Limb (tissue), 2 donors: ENCODE data around the gene OR2T27.
"Not testable (repeated sequence)": the region's sequence is repeated elsewhere in the genome, so short reads cannot be mapped to it uniquely, and the experiment has no call there.

Experiments
- DNase-seq, 2 donors: peaks; one replicate each; pipeline ENCODE4 v3.0.0-alpha.2; 2016; ENCODE audit errors: extremely low spot score in 2 of 2

OR2T27 gene

GRCh38 chr1:248655354-248655753, at the start of gene OR2T27:
TSS of gene OR2T27 (minus strand) at chr1:248655528. CDS start at chr1:248650884, 4,644 bp downstream.
- not testable (repeated sequence) for DNase-seq

- DNase-seq = no peak
These were observed 49.3 kb upstream of the OR2T27 start for GRCh38 chr1:248704606-248705005.

GRCh38 chr1:248703674-248704073, 48.3 kb upstream of the OR2T27 start:
- no peak for DNase-seq

GRCh38 chr1:248702714-248703113, 47.4 kb upstream of the OR2T27 start, which contains the start of gene OR14I1:
TSS of gene OR14I1 (minus strand) at chr1:248702766.
- no peak for DNase-seq

GRCh38 chr1:248699099-248699498, 43.8 kb upstream of the OR2T27 start:
- no peak for DNase-seq

GRCh38 chr1:248697907-248698306, 42.6 kb upstream of the OR2T27 start:
- no peak for DNase-seq

GRCh38 chr1:248696774-248697173, 41.4 kb upstream of the OR2T27 start:
- DNase-seq = no peak

- DNase-seq = no peak
These were observed 40.9 kb upstream of the OR2T27 start for GRCh38 chr1:248696261-248696660.

- DNase-seq = no peak
These were observed 40.3 kb upstream of the OR2T27 start for GRCh38 chr1:248695451-248696132.

GRCh38 chr1:248691567-248692155, 36.3 kb upstream of the OR2T27 start:
- DNase-seq = no peak

GRCh38 chr1:248688527-248689298, 33.4 kb upstream of the OR2T27 start:
- no peak for DNase-seq

GRCh38 chr1:248686815-248687214, 31.5 kb upstream of the OR2T27 start:
- no peak for DNase-seq

GRCh38 chr1:248681651-248682050, 26.3 kb upstream of the OR2T27 start:
- DNase-seq = no peak

GRCh38 chr1:248670003-248670402, 14.7 kb upstream of the OR2T27 start:
- no peak for DNase-seq

GRCh38 chr1:248663453-248664328, 8.4 kb upstream of the OR2T27 start:
- not testable (repeated sequence) for DNase-seq

GRCh38 chr1:248656797-248657196, 1.5 kb upstream of the OR2T27 start:
- DNase-seq = not testable (repeated sequence)

- not testable (repeated sequence) for DNase-seq
These were observed 6.4 kb downstream of the OR2T27 start for GRCh38 chr1:248648770-248649536.

GRCh38 chr1:248645178-248645577, 10.2 kb downstream of the OR2T27 start, which contains the start of gene OR2T35:
TSS of gene OR2T35 (minus strand) at chr1:248645278. CDS start at chr1:248639258, 6,020 bp downstream.
- DNase-seq = not testable (repeated sequence)

GRCh38 chr1:248642971-248643651, 12.2 kb downstream of the OR2T27 start:
- not testable (repeated sequence) for DNase-seq

GRCh38 chr1:248641583-248641982, 13.7 kb downstream of the OR2T27 start:
- DNase-seq = not testable (repeated sequence)
